NCI-H526 treated with DMSO at 0.1 percent for 48 hours (cell line): ENCODE measurements around the gene IFNGR1.
"Not testable (repeated sequence)": the region's sequence is repeated elsewhere in the genome, so short reads cannot be mapped to it uniquely, and the experiment has no call there.

Source experiments
- DNase-seq: peaks from one replicate; lab custom pipeline; 2025; lab: John Stamatoyannopoulos, UW

IFNGR1 gene

GRCh38 chr6:137235686-137236085 is 16.5 kb upstream of the IFNGR1 start:
- DNase-seq, result no peak

GRCh38 chr6:137233911-137234863 is 15.0 kb upstream of the IFNGR1 start:
- DNase-seq, result no peak

GRCh38 chr6:137231895-137232294 is 12.7 kb upstream of the IFNGR1 start:
- no peak for DNase-seq

GRCh38 chr6:137230956-137231555 is 11.9 kb upstream of the IFNGR1 start:
- no peak for DNase-seq

- DNase-seq, result no peak
These were observed 11.4 kb upstream of the IFNGR1 start for GRCh38 chr6:137230547-137230946.

- no peak for DNase-seq
These were observed 10.0 kb upstream of the IFNGR1 start for GRCh38 chr6:137229075-137229759.

GRCh38 chr6:137227871-137228302 is 8.7 kb upstream of the IFNGR1 start:
- no peak for DNase-seq

GRCh38 chr6:137226697-137227096 is 7.5 kb upstream of the IFNGR1 start:
- DNase-seq, result no peak

GRCh38 chr6:137224799-137225198 is 5.6 kb upstream of the IFNGR1 start:
- DNase-seq, result no peak

GRCh38 chr6:137223370-137224131 is 4.4 kb upstream of the IFNGR1 start:
- DNase-seq, result no peak

- no peak for DNase-seq
These were observed 3.2 kb upstream of the IFNGR1 start for GRCh38 chr6:137222381-137222780.

- no peak for DNase-seq
These were observed 573 bp upstream of the IFNGR1 start for GRCh38 chr6:137219664-137220252.

- DNase-seq, result peak; percentile 13
These were observed 690 bp downstream of the IFNGR1 start for GRCh38 chr6:137218473-137218916.

- no peak for DNase-seq
These were observed 1.2 kb downstream of the IFNGR1 start for GRCh38 chr6:137217801-137218472.

GRCh38 chr6:137216875-137217553 is 2.2 kb downstream of the IFNGR1 start:
- DNase-seq, result no peak

- no peak for DNase-seq
These were observed 3.1 kb downstream of the IFNGR1 start for GRCh38 chr6:137216106-137216505.

- not testable (repeated sequence) for DNase-seq
These were observed 3.6 kb downstream of the IFNGR1 start for GRCh38 chr6:137215630-137216029.

GRCh38 chr6:137214931-137215330 is 4.3 kb downstream of the IFNGR1 start:
- no peak for DNase-seq

- no peak for DNase-seq
These were observed 5.4 kb downstream of the IFNGR1 start for GRCh38 chr6:137213813-137214212.

- DNase-seq, result no peak
These were observed 5.8 kb downstream of the IFNGR1 start for GRCh38 chr6:137213331-137213740.
